Left colon (tissue), 2 donors: ENCODE data around the gene SERPINA6. TPM values are rescaled to one million over a fixed set of nuclear protein-coding genes. Genes with fewer than 3 reads are reported as not detected.
"Not testable (repeated sequence)": the region's sequence is repeated elsewhere in the genome, so short reads cannot be mapped to it uniquely, and the experiment has no call there.

Source experiments
- ATAC-seq: fragments of 200-7000 bp; cut with Tn5 transposase; one replicate; pipeline ENCODE4 v1.9.1; 2020; ENCODE audit warnings: mild to moderate bottlenecking, moderate library complexity
- DNase-seq, 2 donors: peaks; one replicate each; pipeline ENCODE4 v3.0.0-alpha.2; 2020
- intact Hi-C, 2 donors: fragments of 100-400 bp; cut with DNase I in 1 of 2; cut with micrococcal nuclease in 1 of 2; formaldehyde crosslinking; loops; one replicate each; pipeline versions ENCODE4 v1.11.2 to v1.14.0; 2022; cut with DNase I, micrococcal nuclease
- total RNA-seq, 2 donors: library from RNA; stranded (reverse); fragmentation: NEBNext Ultra II Directional; extraction: Animal tissue kit (Norgen Biotek cat#: 25700); gene quantifications; one replicate each; pipeline ENCODE4 v1.2.1, GENCODE V29; 2021
- donor health status: DM: no; HTN: no; CAD: no.
- donor health status: DM: yes; HTN: yes; CAD: no.

SERPINA6 gene
- total RNA-seq, 2 donors from 2014 or later: 1.6 to 1.7 TPM

GRCh38 chr14:94356379-94357056 is 33.4 kb upstream of the SERPINA6 start:
- ATAC-seq (peak; percentile 35), DNase-seq (no peak)
- intact Hi-C loops: no loop called here

- ATAC-seq: peak; percentile 65
Measured at GRCh38 chr14:94355191-94355794, 32.2 kb upstream of the SERPINA6 start.

GRCh38 chr14:94354638-94355185 is 31.6 kb upstream of the SERPINA6 start:
- no peak for DNase-seq
- ATAC-seq: no peak
- intact Hi-C loops: no loop called here

More at GRCh38 chr14:94355191-94355794, 32.2 kb upstream of the SERPINA6 start:
- DNase-seq: peak in 1 of 2 donors; percentile 40
- intact Hi-C loops: no loop called here

GRCh38 chr14:94354190-94354589 is 31.1 kb upstream of the SERPINA6 start:
- ATAC-seq, DNase-seq, intact Hi-C loops: not testable (repeated sequence)

- DNase-seq (no peak), ATAC-seq (no peak)
- intact Hi-C loops: no loop called here
Measured at GRCh38 chr14:94349276-94349675, 26.1 kb upstream of the SERPINA6 start.

GRCh38 chr14:94348836-94349235 is 25.7 kb upstream of the SERPINA6 start:
- intact Hi-C loops: no loop called here
- DNase-seq: no peak
- ATAC-seq: no peak

- DNase-seq (no peak), ATAC-seq (no peak)
- intact Hi-C loops: no loop called here
Measured at GRCh38 chr14:94346841-94347240, 23.7 kb upstream of the SERPINA6 start.

GRCh38 chr14:94346065-94346786 is 23.1 kb upstream of the SERPINA6 start:
- ATAC-seq, intact Hi-C loops, DNase-seq: not testable (repeated sequence)

- intact Hi-C loops: no loop called here
- ATAC-seq: no peak
Measured at GRCh38 chr14:94345344-94346064, 22.4 kb upstream of the SERPINA6 start.

GRCh38 chr14:94344389-94344788 is 21.3 kb upstream of the SERPINA6 start:
- ATAC-seq: no peak
- DNase-seq: no peak
- intact Hi-C loops: no loop called here

More at GRCh38 chr14:94345344-94346064, 22.4 kb upstream of the SERPINA6 start:
- DNase-seq: no peak

- intact Hi-C loops: no loop called here
- DNase-seq: no peak
- ATAC-seq: no peak
Measured at GRCh38 chr14:94343238-94344005, 20.3 kb upstream of the SERPINA6 start.

- intact Hi-C loops: no loop called here
- DNase-seq (peak; percentile 94 to 96), ATAC-seq (peak; percentile 94)
Measured at GRCh38 chr14:94342334-94342934, 19.3 kb upstream of the SERPINA6 start.

- DNase-seq (no peak), ATAC-seq (peak; percentile 54)
- intact Hi-C loops: no loop called here
Measured at GRCh38 chr14:94341656-94342333, 18.7 kb upstream of the SERPINA6 start.

GRCh38 chr14:94340533-94340932 is 17.4 kb upstream of the SERPINA6 start:
- DNase-seq: no peak
- intact Hi-C loops: no loop called here
- ATAC-seq: no peak

GRCh38 chr14:94338023-94338422 is 14.9 kb upstream of the SERPINA6 start:
- DNase-seq (no peak), ATAC-seq (no peak)
- intact Hi-C loops: no loop called here

GRCh38 chr14:94337274-94337673 is 14.1 kb upstream of the SERPINA6 start:
- no peak for ATAC-seq
- intact Hi-C loops: no loop called here
- no peak for DNase-seq

- ATAC-seq: no peak
- no peak for DNase-seq
- intact Hi-C loops: no loop called here
Measured at GRCh38 chr14:94334872-94335271, 11.7 kb upstream of the SERPINA6 start.
